ENCODE data around the gene GPRASP1.

GPRASP1 gene

DNA sequence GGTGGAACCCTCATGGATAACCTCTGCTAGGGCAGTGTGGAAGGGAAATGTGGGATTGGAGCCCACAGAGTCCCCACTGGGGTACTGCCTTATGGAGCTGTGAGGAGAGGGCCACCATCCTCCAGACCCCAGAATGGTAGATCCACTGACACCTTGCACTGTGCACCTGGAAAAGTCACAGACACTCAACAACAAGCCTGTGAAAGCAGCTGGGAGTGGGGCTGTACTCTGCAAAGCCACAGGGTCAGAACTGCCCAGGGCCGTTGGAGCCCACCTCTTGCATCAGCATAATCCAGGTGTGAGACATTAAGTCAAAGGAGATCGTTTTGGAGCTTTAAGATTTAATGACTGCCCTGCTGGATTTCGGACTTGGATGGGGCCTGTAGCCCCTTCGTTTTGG is 40.4 kb upstream of the GPRASP1 start:
- no peaks in the 10 kb centered on the region for H3K27me3 ChIP-seq (replicated peaks; ENCODE audit: insufficient read depth, low read length)
- DNase-seq: no peak
- no peak overlapping the region for H2AFZ ChIP-seq (ENCODE audit: low read length)
- H3K4me2 ChIP-seq (ENCODE audit: low read depth, low read length): no peak overlapping the region
- no peaks in the 10 kb centered on the region for H3K36me3 ChIP-seq (replicated peaks; ENCODE audit: insufficient read depth, low read length)
- TF ChIP-seq, protein P1, sequence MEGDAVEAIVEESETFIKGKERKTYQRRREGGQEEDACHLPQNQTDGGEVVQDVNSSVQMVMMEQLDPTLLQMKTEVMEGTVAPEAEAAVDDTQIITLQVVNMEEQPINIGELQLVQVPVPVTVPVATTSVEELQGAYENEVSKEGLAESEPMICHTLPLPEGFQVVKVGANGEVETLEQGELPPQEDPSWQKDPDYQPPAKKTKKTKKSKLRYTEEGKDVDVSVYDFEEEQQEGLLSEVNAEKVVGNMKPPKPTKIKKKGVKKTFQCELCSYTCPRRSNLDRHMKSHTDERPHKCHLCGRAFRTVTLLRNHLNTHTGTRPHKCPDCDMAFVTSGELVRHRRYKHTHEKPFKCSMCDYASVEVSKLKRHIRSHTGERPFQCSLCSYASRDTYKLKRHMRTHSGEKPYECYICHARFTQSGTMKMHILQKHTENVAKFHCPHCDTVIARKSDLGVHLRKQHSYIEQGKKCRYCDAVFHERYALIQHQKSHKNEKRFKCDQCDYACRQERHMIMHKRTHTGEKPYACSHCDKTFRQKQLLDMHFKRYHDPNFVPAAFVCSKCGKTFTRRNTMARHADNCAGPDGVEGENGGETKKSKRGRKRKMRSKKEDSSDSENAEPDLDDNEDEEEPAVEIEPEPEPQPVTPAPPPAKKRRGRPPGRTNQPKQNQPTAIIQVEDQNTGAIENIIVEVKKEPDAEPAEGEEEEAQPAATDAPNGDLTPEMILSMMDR (IDR thresholded peaks at IDR 0.05; ENCODE audit: low read length): no peak
- TF ChIP-seq EZH2 (optimal IDR thresholded peaks at IDR 0.05; ENCODE audit: low read depth, low read length) (no peak), EZH2phosphoT487 (IDR thresholded peaks at IDR 0.05; ENCODE audit: low read length) (no peak)
- no peaks in the 10 kb centered on the region for H3K79me2 ChIP-seq (ENCODE audit: low read length)
- no peaks in the 10 kb centered on the region for H3K9me3 ChIP-seq (replicated peaks; ENCODE audit: insufficient read depth, low read length)
- no peaks in the 10 kb centered on the region for H3K9me2 ChIP-seq (replicated peaks; ENCODE audit: insufficient read depth, low read length)
- H3K27ac ChIP-seq (ENCODE audit: low read length): no peak overlapping the region
- H3F3A ChIP-seq (ENCODE audit: insufficient read depth, low read length): no peaks in the 10 kb centered on the region
- no peaks in the 10 kb centered on the region for H3K4me1 ChIP-seq (ENCODE audit: low read length)
- H4K20me1 ChIP-seq (ENCODE audit: insufficient read depth, low read length): no peaks in the 10 kb centered on the region
- H3K9ac ChIP-seq (ENCODE audit: low read length): no peak overlapping the region
- H3K4me3 ChIP-seq (ENCODE audit: low read length): no peak overlapping the region

DNA sequence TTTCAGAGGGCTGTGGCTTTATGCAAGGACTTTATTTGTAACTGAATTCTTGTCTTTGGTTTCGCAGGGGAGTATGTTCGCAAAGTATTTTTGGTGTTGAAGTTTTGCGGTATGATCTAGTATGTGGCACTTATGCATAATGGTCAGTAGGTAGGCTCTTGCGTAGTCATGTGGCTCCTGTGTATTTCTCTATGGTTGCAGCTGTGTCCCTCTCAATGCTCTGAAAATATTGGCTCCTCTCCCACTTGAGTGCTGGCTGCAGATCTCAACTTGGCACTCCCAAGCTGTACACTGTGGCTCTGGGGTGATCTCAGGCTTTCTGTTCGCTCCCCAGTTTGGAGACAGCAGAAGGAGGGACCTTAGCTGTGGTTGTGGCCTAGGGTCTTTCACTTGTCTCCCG is 27.2 kb upstream of the GPRASP1 start:
- no peak overlapping the region for H2AFZ ChIP-seq (ENCODE audit: low read length)
- no peaks in the 10 kb centered on the region for H4K20me1 ChIP-seq (ENCODE audit: insufficient read depth, low read length)
- H3K27me3 ChIP-seq (replicated peaks; ENCODE audit: insufficient read depth, low read length): no peaks in the 10 kb centered on the region
- no peak overlapping the region for H3K9ac ChIP-seq (ENCODE audit: low read length)
- no peak overlapping the region for H3K4me2 ChIP-seq (ENCODE audit: low read depth, low read length)
- H3K9me3 ChIP-seq (replicated peaks; ENCODE audit: insufficient read depth, low read length): no peaks in the 10 kb centered on the region
- no peaks in the 10 kb centered on the region for H3F3A ChIP-seq (ENCODE audit: insufficient read depth, low read length)
- H3K79me2 ChIP-seq (ENCODE audit: low read length): no peaks in the 10 kb centered on the region
- TF ChIP-seq EZH2phosphoT487 (IDR thresholded peaks at IDR 0.05; ENCODE audit: low read length): no peak
- TF ChIP-seq EZH2 (optimal IDR thresholded peaks at IDR 0.05; ENCODE audit: low read depth, low read length): no peak
- TF ChIP-seq, protein P1 (IDR thresholded peaks at IDR 0.05; ENCODE audit: low read length): no peak
- no peak for DNase-seq
- no peaks in the 10 kb centered on the region for H3K36me3 ChIP-seq (replicated peaks; ENCODE audit: insufficient read depth, low read length)
- H3K27ac ChIP-seq (ENCODE audit: low read length): no peak overlapping the region
- H3K4me3 ChIP-seq (ENCODE audit: low read length): no peak overlapping the region
- no peaks in the 10 kb centered on the region for H3K4me1 ChIP-seq (ENCODE audit: low read length)
- no peaks in the 10 kb centered on the region for H3K9me2 ChIP-seq (replicated peaks; ENCODE audit: insufficient read depth, low read length)

DNA sequence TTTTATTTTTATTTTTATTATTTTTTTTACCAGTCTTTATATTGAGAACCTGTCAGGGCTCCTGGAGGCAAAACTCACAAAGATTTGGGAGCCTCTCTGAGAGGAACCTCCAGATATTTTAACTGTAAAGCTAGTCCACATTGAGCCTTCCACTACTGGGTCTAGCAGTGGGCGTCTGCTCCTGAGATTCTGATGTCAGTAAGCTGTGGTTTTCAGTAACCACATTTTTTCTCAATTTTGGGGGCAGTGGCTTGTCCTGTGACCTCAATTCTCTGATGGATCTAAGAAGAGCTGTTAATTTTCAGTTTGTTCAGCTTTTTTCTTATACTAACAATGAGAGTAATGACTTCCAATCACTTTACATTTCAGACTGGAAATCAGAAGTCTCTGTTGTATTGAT is 23.6 kb upstream of the GPRASP1 start:
- no peak overlapping the region for H3K4me3 ChIP-seq (ENCODE audit: low read length)

More for the DNA sequence above, 23.6 kb upstream of the GPRASP1 start:
- H3K9ac ChIP-seq (ENCODE audit: low read length): no peak overlapping the region
- H3F3A ChIP-seq (ENCODE audit: insufficient read depth, low read length): no peaks in the 10 kb centered on the region
- no peak for DNase-seq
- H4K20me1 ChIP-seq (ENCODE audit: insufficient read depth, low read length): no peaks in the 10 kb centered on the region
- no peaks in the 10 kb centered on the region for H3K9me3 ChIP-seq (replicated peaks; ENCODE audit: insufficient read depth, low read length)
- no peak overlapping the region for H2AFZ ChIP-seq (ENCODE audit: low read length)
- no peaks in the 10 kb centered on the region for H3K79me2 ChIP-seq (ENCODE audit: low read length)
- H3K27me3 ChIP-seq (replicated peaks; ENCODE audit: insufficient read depth, low read length): no peaks in the 10 kb centered on the region
- no peak overlapping the region for H3K27ac ChIP-seq (ENCODE audit: low read length)
- H3K36me3 ChIP-seq (replicated peaks; ENCODE audit: insufficient read depth, low read length): no peaks in the 10 kb centered on the region
- H3K4me1 ChIP-seq (ENCODE audit: low read length): no peaks in the 10 kb centered on the region
- TF ChIP-seq EZH2phosphoT487 (IDR thresholded peaks at IDR 0.05; ENCODE audit: low read length) (no peak), EZH2 (optimal IDR thresholded peaks at IDR 0.05; ENCODE audit: low read depth, low read length) (no peak)
- TF ChIP-seq, protein P1 (IDR thresholded peaks at IDR 0.05; ENCODE audit: low read length): no peak
- no peaks in the 10 kb centered on the region for H3K9me2 ChIP-seq (replicated peaks; ENCODE audit: insufficient read depth, low read length)
- H3K4me2 ChIP-seq (ENCODE audit: low read depth, low read length): no peak overlapping the region
